Uterus (tissue), 2 donors: ENCODE measurements around the gene GNA12.

Source experiments
- CTCF ChIP-seq, 4 experiments: fragments of 200-600 bp in 2 of 4; fragments of 450-650 bp in 2 of 4; sonication (generic) in 2 of 4; IDR thresholded peaks; one replicate each; pipeline ENCODE4 v1.5.1; 2016 to 2019; ENCODE audit warnings: antibody characterized with exemption in 4 of 4, mild to moderate bottlenecking in 2 of 4, moderate library complexity in 1 of 4
- POLR2A ChIP-seq, 2 donors: fragments of 450-650 bp; IDR thresholded peaks; one replicate each; pipeline ENCODE4 v1.6.1; 2016; ENCODE audit warnings: antibody characterized with exemption in 2 of 2, mild to moderate bottlenecking in 1 of 2, moderate library complexity in 1 of 2

DNA sequence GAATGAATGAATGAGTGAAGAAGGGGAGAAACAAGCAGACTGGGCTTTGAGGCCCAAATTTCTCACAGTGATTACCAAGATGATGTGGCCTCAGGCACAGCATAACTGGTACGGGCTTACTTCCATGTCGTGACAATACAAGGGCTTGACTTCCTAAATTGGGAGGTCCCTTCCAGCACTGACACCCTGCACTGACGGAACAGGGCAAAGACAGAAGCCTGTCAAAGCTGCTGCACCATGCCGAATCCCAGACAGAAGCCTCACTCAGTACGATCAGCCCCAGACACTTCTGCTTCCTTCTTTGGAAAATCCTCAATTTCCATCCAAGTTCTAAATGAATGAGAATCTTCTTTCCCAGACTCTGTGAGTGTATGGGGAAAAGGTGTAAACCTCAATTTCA is 51.9 kb downstream of the GNA12 start:
- no peak for TF ChIP-seq CTCF (IDR thresholded peaks at IDR 0.05)
- no peak for TF ChIP-seq POLR2A (IDR thresholded peaks at IDR 0.05)
